HG03025 (cell line): Measurements from ENCODE around the gene RNF41.
"Not testable (repeated sequence)": the region's sequence is repeated elsewhere in the genome, so short reads cannot be mapped to it uniquely, and the experiment has no call there.

ENCODE experiments used
- ATAC-seq: cut with Tn5 transposase; IDR thresholded peaks from one replicate; pipeline ENCODE4 v1.9.1; 2021; ENCODE audit warnings: mild to moderate bottlenecking, moderate library complexity; ENCODE audit not compliant: unreplicated experiment, low FRiP score

The RNF41 gene

GRCh38 chr12:56219840-56220239 is 1.9 kb downstream of the RNF41 start:
- ATAC-seq: no peak

- ATAC-seq: no peak
Measured at GRCh38 chr12:56216461-56216860, 5.3 kb downstream of the RNF41 start.

GRCh38 chr12:56213878-56214277 is 7.8 kb downstream of the RNF41 start:
- ATAC-seq: no peak

- no peak for ATAC-seq
Measured at GRCh38 chr12:56212361-56212760, 9.4 kb downstream of the RNF41 start.

GRCh38 chr12:56208006-56208405 is 13.7 kb downstream of the RNF41 start:
- no peak for ATAC-seq

GRCh38 chr12:56206452-56207166 is 15.1 kb downstream of the RNF41 start:
- ATAC-seq: no peak

- ATAC-seq: no peak
Measured at GRCh38 chr12:56205445-56205844, 16.3 kb downstream of the RNF41 start.

GRCh38 chr12:56204275-56204674 is 17.4 kb downstream of the RNF41 start:
- ATAC-seq: no peak

- no peak for ATAC-seq
Measured at GRCh38 chr12:56202838-56203237, 18.9 kb downstream of the RNF41 start.

- ATAC-seq: no peak
Measured at GRCh38 chr12:56202366-56202765, 19.4 kb downstream of the RNF41 start.

- ATAC-seq: no peak
Measured at GRCh38 chr12:56198836-56199235, 22.9 kb downstream of the RNF41 start.

- ATAC-seq: no peak
Measured at GRCh38 chr12:56197921-56198635, 23.6 kb downstream of the RNF41 start.

- ATAC-seq: not testable (repeated sequence)
Measured at GRCh38 chr12:56196818-56197550, 24.7 kb downstream of the RNF41 start.

GRCh38 chr12:56193025-56193578 is 28.6 kb downstream of the RNF41 start:
- ATAC-seq: no peak

- no peak for ATAC-seq
Measured at GRCh38 chr12:56192582-56192981, 29.1 kb downstream of the RNF41 start.

GRCh38 chr12:56190695-56191155 is 31.0 kb downstream of the RNF41 start:
- no peak for ATAC-seq

- ATAC-seq: peak; percentile 18
Measured at GRCh38 chr12:56189918-56190694, 31.6 kb downstream of the RNF41 start.

GRCh38 chr12:56189099-56189917 is 32.4 kb downstream of the RNF41 start, which contains the start of gene SMARCC2:
Gene SMARCC2, minus strand, starts transcription at chr12:56189483. Its CDS starts 22 bp downstream, at chr12:56189461.
- ATAC-seq: peak; percentile 69

GRCh38 chr12:56188778-56189098 is 33.0 kb downstream of the RNF41 start:
- ATAC-seq: peak; percentile 8
